HUDEP-2 (cell line): ENCODE data around the gene TMEM18.
"Not testable (repeated sequence)": the region's sequence is repeated elsewhere in the genome, so short reads cannot be mapped to it uniquely, and the experiment has no call there.

Source experiments
- DNase-seq, 76 experiments: peaks; one replicate each; lab custom pipeline; 2025; ENCODE audit not compliant: unreplicated experiment in 76 of 76; lab: John Stamatoyannopoulos, UW

Gene TMEM18

GRCh38 chr2:677056-677958 is at the start of gene TMEM18:
TMEM18 (minus strand) TSS chr2:677406; CDS start chr2:677345, 61 bp downstream.
- DNase-seq = peak in 75 of 76 experiments; percentile 45 to 100 (median 92)

- DNase-seq = no peak
Observed at GRCh38 chr2:726169-726568, 49.0 kb upstream of the TMEM18 start.

GRCh38 chr2:725468-725867 is 48.3 kb upstream of the TMEM18 start:
- DNase-seq = no peak

- no peak for DNase-seq
Observed at GRCh38 chr2:723761-724160, 46.6 kb upstream of the TMEM18 start.

GRCh38 chr2:720842-721241 is 43.6 kb upstream of the TMEM18 start:
- no peak for DNase-seq

- no peak for DNase-seq
Observed at GRCh38 chr2:719734-720133, 42.5 kb upstream of the TMEM18 start.

- no peak for DNase-seq
Observed at GRCh38 chr2:719191-719590, 42.0 kb upstream of the TMEM18 start.

GRCh38 chr2:717661-718060 is 40.5 kb upstream of the TMEM18 start:
- DNase-seq = no peak

GRCh38 chr2:715854-716560 is 38.8 kb upstream of the TMEM18 start:
- no peak for DNase-seq

GRCh38 chr2:715038-715437 is 37.8 kb upstream of the TMEM18 start:
- no peak for DNase-seq

GRCh38 chr2:714005-714741 is 37.0 kb upstream of the TMEM18 start:
- DNase-seq = peak in 46 of 76 experiments; percentile 1 to 57 (median 24)

GRCh38 chr2:710867-711665 is 33.9 kb upstream of the TMEM18 start:
- DNase-seq = no peak

- DNase-seq = no peak
Observed at GRCh38 chr2:709138-709765, 32.0 kb upstream of the TMEM18 start.

GRCh38 chr2:708667-709066 is 31.5 kb upstream of the TMEM18 start:
- DNase-seq = no peak

- DNase-seq = no peak
Observed at GRCh38 chr2:705971-706511, 28.8 kb upstream of the TMEM18 start.

- not testable (repeated sequence) for DNase-seq
Observed at GRCh38 chr2:702765-703164, 25.6 kb upstream of the TMEM18 start.

GRCh38 chr2:696999-697627 is 19.9 kb upstream of the TMEM18 start:
- DNase-seq = no peak

- no peak for DNase-seq
Observed at GRCh38 chr2:696463-696862, 19.3 kb upstream of the TMEM18 start.

GRCh38 chr2:694906-695510 is 17.8 kb upstream of the TMEM18 start:
- no peak for DNase-seq
